Measurements from ENCODE around the gene FUT3. TPM values are rescaled to one million over a fixed set of nuclear protein-coding genes. Genes with fewer than 3 reads are reported as not detected.

Gene FUT3
- total and polyA plus RNA-seq, 2 of the 4 experiments (the other 2 are of a cell fraction): not detected

DNA sequence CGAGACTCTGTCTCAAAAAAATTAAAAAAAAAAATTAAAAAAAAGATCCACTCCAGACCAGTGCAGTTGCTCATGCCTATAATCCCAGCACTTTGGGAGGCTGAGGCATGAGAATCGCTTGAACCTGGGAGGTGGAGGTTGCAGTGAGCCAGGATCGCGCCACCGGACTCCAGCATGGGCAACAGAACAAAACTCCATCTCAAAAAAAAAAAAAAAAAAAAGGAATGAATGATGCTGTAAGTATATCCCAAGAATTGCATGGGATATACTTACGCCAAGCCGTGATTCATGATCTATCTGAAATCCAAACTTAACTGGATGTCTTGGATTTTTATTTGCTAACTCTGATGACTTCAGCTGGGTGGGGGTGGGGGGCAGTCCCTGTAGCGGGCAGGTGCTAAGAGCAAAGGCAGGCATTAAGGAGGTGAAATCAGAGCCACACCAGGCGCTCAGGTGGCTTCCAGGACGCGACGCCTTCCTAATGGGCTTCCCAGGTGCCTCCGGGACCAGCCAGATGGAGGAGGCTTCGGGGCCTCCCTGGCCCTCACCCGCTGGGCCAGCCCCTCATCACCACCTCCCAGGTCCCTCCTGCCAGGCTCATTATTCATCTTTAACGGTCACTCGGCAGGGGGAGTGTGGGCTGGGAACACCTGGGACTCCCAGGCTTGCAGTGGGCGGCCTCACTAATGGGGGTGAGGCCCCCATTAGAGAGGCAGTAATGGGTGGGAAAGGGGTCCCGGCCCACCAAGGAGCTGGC is 30.5 kb upstream of the FUT3 start (continued):
- no peak for TF ChIP-seq BHLHE40 (IDR thresholded peaks at IDR 0.05; ENCODE audit: low read depth, low read length)

DNA sequence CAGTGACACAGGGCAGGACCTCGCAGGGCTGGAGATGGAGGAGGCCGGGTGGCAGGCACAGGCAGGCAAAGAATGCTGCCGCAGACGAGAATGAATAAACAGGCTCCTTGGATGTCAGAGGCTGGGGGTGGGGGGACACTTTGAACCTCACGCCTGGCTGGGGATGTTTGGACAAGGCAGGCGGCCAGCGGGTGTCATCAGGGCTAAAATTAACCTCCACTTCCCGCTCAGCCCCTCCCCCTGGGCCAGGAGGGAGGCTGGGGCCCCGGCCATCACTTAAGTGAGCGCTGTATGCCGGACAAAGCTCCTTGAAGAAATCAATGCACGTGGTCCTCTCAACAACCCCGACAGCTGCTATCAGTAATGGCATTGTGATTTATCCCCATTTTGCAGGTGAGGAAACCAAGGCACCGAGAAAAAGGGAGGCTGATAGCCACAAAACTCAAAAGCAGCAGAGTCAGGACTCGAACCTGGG is 29.4 kb upstream of the FUT3 start:
- WGBS, 2 experiments (ENCODE audit: extremely low coverage in 2 of 2, insufficient read length in 1 of 2): no CpG with 5 or more reads among the region's 15 CpGs
- peak overlapping the region; percentile 97 for H2BK120ac ChIP-seq (ENCODE audit: low read depth, low read length)

More for the DNA sequence above, 29.4 kb upstream of the FUT3 start:
- ATAC-seq (ENCODE audit: low read depth): peak; percentile 92
- Histone ChIP-seq H3K4me1 (ENCODE audit: control insufficient read depth, insufficient read depth, low read length) (peaks cover 16% of the 10 kb centered on the region), H2AFZ (replicated peaks; ENCODE audit: low read length, poor library complexity) (peak overlapping the region; percentile 76), H2BK20ac (ENCODE audit: low read depth, low read length) (peak overlapping the region; percentile 97), H2BK5ac (ENCODE audit: low read depth, low read length, poor library complexity, severe bottlenecking) (no peak overlapping the region), H3K18ac (ENCODE audit: low read depth, low read length) (peak overlapping the region; percentile 78), H3K4ac (ENCODE audit: low read depth, low read length) (peak overlapping the region; percentile 95), H4K5ac (ENCODE audit: low read depth, low read length) (peak overlapping the region; percentile 74), H3K79me1 (ENCODE audit: low read depth in 1 of 2, low read length in 2 of 2) (no peaks in the 10 kb centered on the region), H3K4me2 (ENCODE audit: low read depth, low read length) (peak overlapping the region; percentile 41; the same call in 1 of the 2 replicates), H3K9me1 (ENCODE audit: insufficient read depth, low read length) (peaks cover 5% of the 10 kb centered on the region; the same call in 1 of the 2 replicates), H2BK15ac (ENCODE audit: low read depth, low read length) (peak overlapping the region; percentile 90; the same call in 1 of the 3 replicates), H3K56ac (ENCODE audit: extremely low read depth, insufficient read depth, low read length) (peak overlapping the region; percentile 7; the same call in 1 of the 2 replicates), H3K36me3 (ENCODE audit: control insufficient read depth, insufficient read depth, low read length) (no peaks in the 10 kb centered on the region), H3K27ac (ENCODE audit: insufficient read depth, low read length) (peak overlapping the region; percentile 42; the same call in 1 of the 2 replicates), H3K23ac (ENCODE audit: low read depth, low read length) (peak overlapping the region; percentile 62; the same call in 1 of the 2 replicates), H4K91ac (ENCODE audit: insufficient read depth, low read depth, low read length) (peak overlapping the region; percentile 91), H3K9me3 (ENCODE audit: control insufficient read depth, insufficient read depth, low read length) (no peaks in the 10 kb centered on the region), H4K8ac (ENCODE audit: low read depth in 2 of 2, low read length in 2 of 2) (peak overlapping the region in 1 of 2 experiments; percentile 84; a peak in 2 of 4 replicates), H3K14ac (replicated peaks; ENCODE audit: low read depth, low read length) (peak overlapping the region; percentile 92), H4K20me1 (ENCODE audit: insufficient read depth, low read length) (no peaks in the 10 kb centered on the region), H3K9ac (ENCODE audit: low read depth, low read length) (no peak overlapping the region), H3K4me3 (ENCODE audit: insufficient read depth, low read depth, low read length) (no peak overlapping the region), H2AK9ac (replicated peaks; ENCODE audit: low read depth, low read length, poor library complexity) (peak overlapping the region; percentile 89), H3K27me3 (ENCODE audit: control insufficient read depth, insufficient read depth, low read length) (peaks cover 2% of the 10 kb centered on the region), H2AK5ac (ENCODE audit: low read depth, low read length) (peak overlapping the region; percentile 77; the same call in 1 of the 2 replicates)
- in situ Hi-C loops (cut with MboI; ENCODE audit: low sequenced_read_pairs): no loop called here
- no TSS peak for BruUV-seq (replicated peaks)
- dilution Hi-C loops (cut with HindIII; ENCODE audit: low sequenced_read_pairs, unreplicated experiment): no loop called here
- DNase-seq: peak; percentile 74
- ChIA-PET CTCF (interaction anchor here (0.7 kb wide), 1 partner anchor 20 kb away, joined by 3 read pairs; no protein-coding TSS in a partner anchor), POLR2A (ENCODE audit: unreplicated experiment) (no interaction called here)
- TF ChIP-seq RCOR1 (IDR thresholded peaks at IDR 0.05; ENCODE audit: insufficient replicate concordance, low read length) (peak; percentile 9), BHLHE40 (IDR thresholded peaks at IDR 0.05; ENCODE audit: low read depth, low read length) (peak; percentile 89), RAD21 (IDR thresholded peaks at IDR 0.05; ENCODE audit: low read length) (no peak), FOS (IDR thresholded peaks at IDR 0.05; ENCODE audit: low read depth, low read length) (0 out of 2 replicates have a peak, but pooled peaks have one; percentile 18), MAZ (IDR thresholded peaks at IDR 0.05; ENCODE audit: borderline replicate concordance, low read depth, low read length) (peak; percentile 85), SMC3 (IDR thresholded peaks at IDR 0.05; ENCODE audit: low read depth, low read length) (no peak)
- intact Hi-C loops (cut with micrococcal nuclease): no loop called here
